ENCODE results near the gene ATL2.
A peak's percentile ranks its signal among the peaks of the same experiment; 100 is the strongest.
"Not testable (repeated sequence)": the region's sequence is repeated elsewhere in the genome, so short reads cannot be mapped to it uniquely, and the experiment has no call there.

The ATL2 gene

DNA sequence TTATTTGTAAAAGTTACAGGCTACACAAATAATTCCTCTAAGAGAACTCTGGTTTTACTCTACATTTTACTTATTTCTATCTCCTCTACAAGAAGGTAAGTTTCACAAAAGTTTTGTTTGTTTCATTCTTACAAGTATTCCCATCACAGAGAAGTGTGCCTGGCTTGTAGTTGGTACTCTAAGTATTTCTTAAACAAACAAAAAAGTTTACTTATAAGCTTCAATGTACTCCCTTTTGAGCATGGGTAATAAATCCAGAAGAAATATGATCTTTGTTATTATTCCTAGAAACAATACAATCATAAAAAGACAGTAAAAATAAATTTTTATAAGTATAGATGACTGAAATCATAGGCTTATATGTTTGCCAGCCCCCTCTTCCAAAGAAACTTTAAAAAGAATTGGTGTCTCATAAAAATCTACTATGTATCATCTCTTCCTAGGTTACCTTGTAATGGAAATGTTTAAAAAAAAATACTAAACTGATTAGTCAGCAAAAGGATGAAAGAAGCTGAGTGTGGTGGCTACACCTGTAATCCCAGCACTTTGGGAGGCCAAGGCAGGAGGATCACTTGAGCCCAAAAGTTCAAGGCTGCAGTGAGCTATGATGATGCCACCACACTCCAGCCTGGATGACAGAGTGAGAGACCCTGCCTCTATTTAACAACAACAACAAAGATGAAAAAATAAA is 54.7 kb downstream of the ATL2 start:
- no peak for DNase-seq

- not testable (repeated sequence) for DNase-seq
Measured at GRCh38 chr2:38319240-38319639, 57.8 kb downstream of the ATL2 start.

GRCh38 chr2:38317725-38318124 is 59.3 kb downstream of the ATL2 start:
- DNase-seq, result no peak

GRCh38 chr2:38315707-38316333 is 61.3 kb downstream of the ATL2 start:
- peak; percentile 54 for DNase-seq

DNA sequence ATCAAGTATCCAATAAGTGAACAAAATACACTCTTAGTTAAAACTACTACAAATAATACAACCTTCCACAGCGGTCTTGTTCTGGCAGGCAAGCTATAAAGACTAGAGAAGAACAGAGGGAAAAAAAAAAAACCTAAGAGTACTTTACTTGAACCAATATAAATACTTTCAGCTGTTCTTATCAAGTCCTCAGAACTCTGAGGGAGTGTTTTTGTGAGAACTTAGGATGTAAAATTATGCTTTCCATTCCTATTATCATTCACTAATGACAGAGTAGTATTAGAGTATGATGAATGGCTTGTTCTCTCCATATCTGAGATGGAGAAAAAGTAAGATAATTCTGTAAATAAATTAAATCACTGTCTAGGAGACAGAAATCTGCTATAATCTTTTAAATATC is 68.3 kb downstream of the ATL2 start:
- DNase-seq, result no peak

- no peak for DNase-seq
Measured at GRCh38 chr2:38301969-38302702, 74.9 kb downstream of the ATL2 start.

DNA sequence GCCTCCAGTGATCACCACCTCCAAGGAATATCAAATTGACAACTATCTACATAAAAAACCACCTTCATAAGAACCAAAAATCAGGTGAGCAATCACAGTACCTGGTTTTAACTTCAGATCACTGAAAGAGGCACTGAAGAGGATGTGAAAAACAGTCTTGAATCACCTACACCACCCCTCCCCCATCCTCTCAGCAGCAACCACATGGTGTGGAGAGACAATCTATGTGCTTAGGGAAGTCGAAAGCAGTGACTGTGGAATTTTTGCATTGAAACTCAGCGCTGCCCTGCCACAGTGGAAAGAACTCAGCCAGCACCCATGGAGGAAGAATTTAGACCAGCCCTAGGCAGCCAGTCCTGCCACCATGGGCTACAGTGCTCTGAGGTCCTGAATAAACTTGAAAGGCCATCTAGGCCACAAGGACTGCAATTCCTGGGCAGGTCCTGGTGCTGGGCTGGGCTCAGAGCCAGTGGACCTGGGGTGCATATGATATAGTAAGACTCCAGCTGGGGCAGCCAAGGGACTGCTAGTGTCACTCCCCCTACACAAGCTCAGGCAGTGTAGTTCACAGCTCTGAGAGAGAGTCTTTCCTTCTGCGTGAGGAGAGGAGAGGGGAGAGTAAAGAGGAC is 75.6 kb downstream of the ATL2 start:
- no peak for DNase-seq

- DNase-seq, result no peak
Measured at GRCh38 chr2:38298539-38298938, 78.5 kb downstream of the ATL2 start.

- no peak for DNase-seq
Measured at GRCh38 chr2:38296197-38296780, 80.8 kb downstream of the ATL2 start.

DNA sequence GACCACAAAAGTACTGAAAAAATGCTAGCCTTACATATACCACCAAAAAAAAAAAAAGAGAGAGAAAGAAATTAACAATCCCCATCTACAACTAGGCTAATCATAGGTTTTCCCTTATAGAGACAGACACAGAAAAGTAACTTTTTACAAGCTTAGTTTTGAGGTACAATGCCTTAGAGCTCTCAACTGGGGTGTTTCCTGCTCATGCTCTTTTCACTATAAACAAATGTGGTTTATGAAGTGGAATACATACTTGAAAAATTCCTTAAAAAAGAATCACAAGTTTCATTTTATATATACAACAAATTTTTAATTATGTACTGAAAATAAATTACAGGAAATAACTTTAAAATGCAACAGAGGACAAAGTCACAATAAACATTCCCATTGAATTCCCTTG is 82.5 kb downstream of the ATL2 start:
- no peak for DNase-seq

DNA sequence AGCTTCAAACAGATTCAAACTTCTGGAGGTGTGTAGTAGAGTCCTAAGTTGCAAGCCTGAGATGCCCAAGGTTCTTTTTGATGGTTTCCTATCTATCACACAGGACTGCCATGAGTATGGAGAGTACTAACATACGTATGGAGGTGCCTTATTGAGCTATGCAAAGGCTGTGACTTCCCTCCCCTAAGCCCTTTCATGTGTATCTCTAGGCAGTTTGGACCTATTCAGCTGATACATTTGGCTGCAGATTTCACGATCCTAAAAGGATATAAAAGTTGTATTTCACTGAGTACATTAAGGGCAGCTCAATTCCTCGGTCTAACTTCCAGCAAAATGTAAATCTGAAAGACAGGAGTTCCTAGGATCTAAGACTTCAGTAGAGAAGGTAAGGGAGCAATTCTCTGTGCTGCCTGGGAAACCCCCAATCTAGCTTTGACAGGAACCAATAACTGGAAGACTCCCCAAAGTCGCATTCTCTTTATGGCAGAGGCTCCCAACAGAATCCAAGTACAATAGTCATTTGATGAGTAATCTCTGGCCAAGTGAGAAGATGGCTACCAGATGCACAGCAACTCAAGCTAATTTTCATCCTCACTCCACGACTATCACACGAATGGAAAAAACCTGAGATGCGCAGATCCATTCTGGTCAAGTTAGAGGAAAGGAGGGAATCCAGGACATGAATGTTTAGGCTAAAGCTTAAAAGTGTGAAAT is 83.8 kb downstream of the ATL2 start:
- no peak for DNase-seq

DNA sequence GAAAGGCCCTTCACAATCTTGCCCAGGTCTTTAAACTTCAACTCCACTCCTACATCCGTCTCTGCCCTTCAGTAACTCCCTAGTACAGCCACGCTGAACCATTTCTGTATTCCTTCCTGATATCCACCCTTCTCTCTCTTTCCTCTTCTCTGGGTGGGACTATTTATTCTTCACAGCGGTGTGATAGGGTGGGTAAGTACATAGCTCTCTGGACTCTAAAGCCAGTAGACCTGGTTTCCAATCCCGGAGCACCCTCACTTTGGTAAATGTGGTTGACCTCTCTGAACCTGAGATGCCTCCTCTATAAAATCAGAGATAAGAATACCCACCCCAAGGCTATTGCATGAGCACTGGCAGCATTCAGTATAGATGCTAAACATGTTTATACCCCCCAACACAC is 86.7 kb downstream of the ATL2 start:
- DNase-seq, result no peak

DNA sequence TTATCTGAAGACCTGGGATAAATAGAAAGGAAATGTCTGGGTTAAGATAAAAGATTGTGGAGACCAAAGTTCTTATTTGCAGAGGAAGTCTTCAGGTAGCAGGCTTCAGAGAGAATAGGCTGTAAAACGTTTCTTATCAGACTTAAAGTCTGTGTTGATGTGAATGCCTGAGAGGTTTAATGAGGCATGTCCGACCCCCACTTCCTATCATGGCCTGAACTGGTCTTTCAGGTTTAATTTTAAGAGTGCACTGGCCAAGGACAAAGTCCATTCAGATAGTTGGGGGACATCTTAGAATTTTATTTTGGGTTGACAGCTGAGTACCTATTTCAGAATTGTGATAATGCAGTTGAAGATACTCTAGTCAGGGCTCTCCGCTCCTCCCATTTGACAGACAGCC is 92.1 kb downstream of the ATL2 start:
- no peak for DNase-seq

DNA sequence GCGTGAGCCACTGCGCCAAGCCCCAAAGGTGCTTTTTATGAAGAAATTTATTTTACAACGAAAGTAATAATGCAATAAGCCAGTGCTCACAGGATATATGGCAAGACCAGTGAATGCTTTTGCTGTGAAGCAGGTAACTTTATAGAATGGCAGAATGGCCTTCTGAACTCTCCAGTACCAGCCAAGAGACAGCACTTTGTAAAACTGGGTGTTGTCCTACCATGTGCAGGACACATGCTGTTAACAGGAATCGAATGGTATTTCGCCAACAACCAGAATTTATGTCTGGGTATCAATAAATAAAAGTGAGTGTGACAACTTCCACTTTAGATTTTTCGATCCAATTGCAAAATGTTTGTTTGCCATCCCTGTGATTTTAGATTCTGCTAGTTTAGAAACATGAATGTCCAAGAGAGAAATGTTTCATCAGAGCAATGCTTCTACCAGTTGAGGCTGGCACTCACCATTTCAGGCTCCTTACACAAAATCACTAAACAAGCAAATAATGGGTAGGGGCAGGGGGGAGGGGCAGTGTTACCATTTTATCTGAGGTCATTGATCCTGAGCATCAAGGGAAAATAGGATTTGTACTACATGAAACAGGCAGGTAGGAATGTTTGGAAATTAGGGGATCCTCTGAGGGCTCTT is 95.9 kb downstream of the ATL2 start:
- DNase-seq, result no peak

DNA sequence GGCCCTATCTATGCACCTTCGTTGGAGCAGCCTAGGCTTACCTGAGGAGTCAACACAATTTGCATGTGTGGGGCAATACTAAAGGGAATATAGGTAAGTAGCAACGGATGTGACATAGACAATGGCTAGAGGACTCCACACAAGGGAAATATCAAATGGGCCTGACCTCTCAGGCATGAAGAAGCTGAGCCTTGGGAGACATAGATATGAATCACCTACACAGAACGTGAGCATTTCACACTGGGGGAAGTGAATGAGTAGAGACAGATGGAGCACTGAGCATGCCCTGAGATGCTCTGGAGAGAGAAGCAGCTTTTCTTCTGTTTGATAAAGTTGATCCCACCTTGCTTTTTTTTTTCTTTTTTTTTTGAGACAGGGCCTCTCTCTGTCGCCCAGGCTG is 97.9 kb downstream of the ATL2 start:
- no peak for DNase-seq

- DNase-seq, result not testable (repeated sequence)
Measured at GRCh38 chr2:38278117-38278438, 99.0 kb downstream of the ATL2 start.

- no peak for DNase-seq
Measured at GRCh38 chr2:38277245-38278116, 99.6 kb downstream of the ATL2 start.

- peak; percentile 54 for DNase-seq
Measured at GRCh38 chr2:38274286-38275276, 102.5 kb downstream of the ATL2 start.

- DNase-seq, result no peak
Measured at GRCh38 chr2:38271697-38272096, 105.4 kb downstream of the ATL2 start.

- DNase-seq, result no peak
Measured at GRCh38 chr2:38269421-38269820, 107.7 kb downstream of the ATL2 start.

Data from retina (tissue), 1 donor.